ENCODE measurements around the gene CCDC88C.

GRCh38 chr14:91374287-91374878, 43.2 kb downstream of the CCDC88C start:
- TF ChIP-seq EZH2phosphoT487 (IDR thresholded peaks at IDR 0.05; ENCODE audit: borderline replicate concordance, low read depth, low read length): no peak
- no peak for TF ChIP-seq CTCF (conservative IDR thresholded peaks at IDR 0.05; ENCODE audit: low read length)

Measured in OCI-LY7 (cell line).